ENCODE measurements around the gene RNF224.

The RNF224 gene

DNA sequence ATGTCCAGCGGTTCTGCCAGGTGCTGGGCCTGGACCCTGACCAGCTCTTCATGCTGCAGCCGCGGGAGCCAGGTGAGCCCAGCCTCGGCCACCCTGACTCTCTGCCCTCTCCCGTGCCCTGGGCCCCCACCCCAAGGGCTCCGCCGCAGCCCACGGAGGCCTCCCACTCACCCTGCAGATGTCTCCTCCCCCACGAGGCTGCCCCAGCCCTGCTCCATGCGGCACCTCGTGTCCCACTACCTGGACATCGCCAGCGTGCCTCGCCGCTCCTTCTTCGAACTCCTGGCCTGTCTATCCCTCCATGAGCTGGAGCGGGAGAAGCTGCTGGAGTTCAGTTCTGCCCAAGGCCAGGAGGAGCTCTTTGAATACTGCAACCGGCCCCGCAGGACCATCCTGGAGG is 12.7 kb upstream of the RNF224 start:
- no peak for ATAC-seq (ENCODE audit: insufficient read depth, low read depth)
- H3K4me1 ChIP-seq (ENCODE audit: insufficient read depth, low read length), result no peaks in the 10 kb centered on the region
- DNase-seq, result no peak
- peaks cover 3% of the 10 kb centered on the region; the same call in 1 of the 2 replicates for H4K20me1 ChIP-seq (ENCODE audit: insufficient read depth, low read length)
- no peaks in the 10 kb centered on the region for H3K27me3 ChIP-seq (ENCODE audit: insufficient read depth, low read length, poor library complexity)
- no peak overlapping the region for H3K4me3 ChIP-seq (ENCODE audit: low read depth in 1 of 2, low read length in 2 of 2)
- no peak overlapping the region for H3K4me2 ChIP-seq (ENCODE audit: insufficient read depth, low read length)
- peaks cover 28% of the 10 kb centered on the region for H3K36me3 ChIP-seq (ENCODE audit: insufficient read depth, low read length)
- H3K9ac ChIP-seq (ENCODE audit: low read depth, low read length), result no peak overlapping the region
- no peaks in the 10 kb centered on the region for H3K79me2 ChIP-seq (ENCODE audit: insufficient read depth, low read length)
- H3K9me3 ChIP-seq (ENCODE audit: insufficient read depth, low read length, severe bottlenecking), result no peaks in the 10 kb centered on the region
- TF ChIP-seq EZH2 (IDR thresholded peaks at IDR 0.05; ENCODE audit: borderline replicate concordance, low read depth, low read length, severe bottlenecking), result no peak
- TF ChIP-seq, protein P1, sequence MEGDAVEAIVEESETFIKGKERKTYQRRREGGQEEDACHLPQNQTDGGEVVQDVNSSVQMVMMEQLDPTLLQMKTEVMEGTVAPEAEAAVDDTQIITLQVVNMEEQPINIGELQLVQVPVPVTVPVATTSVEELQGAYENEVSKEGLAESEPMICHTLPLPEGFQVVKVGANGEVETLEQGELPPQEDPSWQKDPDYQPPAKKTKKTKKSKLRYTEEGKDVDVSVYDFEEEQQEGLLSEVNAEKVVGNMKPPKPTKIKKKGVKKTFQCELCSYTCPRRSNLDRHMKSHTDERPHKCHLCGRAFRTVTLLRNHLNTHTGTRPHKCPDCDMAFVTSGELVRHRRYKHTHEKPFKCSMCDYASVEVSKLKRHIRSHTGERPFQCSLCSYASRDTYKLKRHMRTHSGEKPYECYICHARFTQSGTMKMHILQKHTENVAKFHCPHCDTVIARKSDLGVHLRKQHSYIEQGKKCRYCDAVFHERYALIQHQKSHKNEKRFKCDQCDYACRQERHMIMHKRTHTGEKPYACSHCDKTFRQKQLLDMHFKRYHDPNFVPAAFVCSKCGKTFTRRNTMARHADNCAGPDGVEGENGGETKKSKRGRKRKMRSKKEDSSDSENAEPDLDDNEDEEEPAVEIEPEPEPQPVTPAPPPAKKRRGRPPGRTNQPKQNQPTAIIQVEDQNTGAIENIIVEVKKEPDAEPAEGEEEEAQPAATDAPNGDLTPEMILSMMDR (IDR thresholded peaks at IDR 0.05; ENCODE audit: borderline replicate concordance, extremely low read depth, low read length, poor library complexity, severe bottlenecking), result no peak
- H2AFZ ChIP-seq (ENCODE audit: low read depth, low read length), result no peak overlapping the region
- H3K27ac ChIP-seq (ENCODE audit: low read length), result no peak overlapping the region

DNA sequence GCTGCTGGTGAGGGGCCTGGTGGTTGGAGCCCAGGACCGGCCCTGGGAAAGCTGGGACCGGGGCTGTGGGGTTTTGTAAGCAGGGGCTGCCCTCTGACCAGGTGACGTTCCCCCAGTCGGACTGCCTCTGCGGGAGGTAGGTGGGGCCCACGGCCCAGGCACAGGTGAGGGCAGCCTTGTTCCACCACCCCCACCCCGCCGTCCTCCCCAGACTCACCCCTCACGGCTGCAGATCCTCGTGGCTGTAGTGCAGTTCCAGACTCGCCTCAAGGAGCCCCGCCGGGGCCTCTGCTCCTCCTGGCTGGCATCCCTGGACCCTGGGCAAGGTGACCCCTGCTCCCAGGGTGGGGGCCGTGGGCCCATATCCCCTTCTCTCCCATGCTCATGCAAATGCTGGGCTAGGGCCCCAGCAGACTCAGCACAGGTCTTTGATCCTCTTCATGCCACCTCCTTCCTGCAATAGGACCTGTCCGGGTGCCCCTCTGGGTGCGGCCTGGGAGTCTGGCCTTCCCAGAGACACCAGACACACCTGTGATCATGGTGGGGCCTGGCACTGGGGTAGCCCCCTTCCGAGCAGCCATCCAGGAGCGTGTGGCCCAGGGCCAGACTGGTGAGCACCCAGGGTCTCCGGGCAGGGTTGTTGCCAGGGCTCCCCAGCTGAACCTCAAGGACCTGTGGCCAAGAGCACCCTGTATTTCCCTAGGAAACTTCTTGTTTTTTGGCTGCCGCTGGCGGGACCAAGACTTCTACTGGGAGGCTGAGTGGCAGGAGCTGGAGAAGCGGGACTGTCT is 11.9 kb upstream of the RNF224 start:
- Histone ChIP-seq H3K9me3 (ENCODE audit: insufficient read depth, low read length, severe bottlenecking) (no peaks in the 10 kb centered on the region), H4K20me1 (ENCODE audit: insufficient read depth, low read length) (peaks cover 3% of the 10 kb centered on the region; the same call in 1 of the 2 replicates), H3K4me2 (ENCODE audit: insufficient read depth, low read length) (no peak overlapping the region), H3K27ac (ENCODE audit: low read length) (no peak overlapping the region), H3K36me3 (ENCODE audit: insufficient read depth, low read length) (peaks cover 28% of the 10 kb centered on the region), H3K79me2 (ENCODE audit: insufficient read depth, low read length) (no peaks in the 10 kb centered on the region), H3K9ac (ENCODE audit: low read depth, low read length) (no peak overlapping the region), H3K4me3 (ENCODE audit: low read depth in 1 of 2, low read length in 2 of 2) (no peak overlapping the region), H2AFZ (ENCODE audit: low read depth, low read length) (no peak overlapping the region), H3K4me1 (ENCODE audit: insufficient read depth, low read length) (no peaks in the 10 kb centered on the region), H3K27me3 (ENCODE audit: insufficient read depth, low read length, poor library complexity) (no peaks in the 10 kb centered on the region)
- TF ChIP-seq, protein P1 (IDR thresholded peaks at IDR 0.05; ENCODE audit: borderline replicate concordance, extremely low read depth, low read length, poor library complexity, severe bottlenecking), result no peak
- TF ChIP-seq EZH2 (IDR thresholded peaks at IDR 0.05; ENCODE audit: borderline replicate concordance, low read depth, low read length, severe bottlenecking), result no peak
- DNase-seq (no peak), ATAC-seq (ENCODE audit: insufficient read depth, low read depth) (no peak)

DNA sequence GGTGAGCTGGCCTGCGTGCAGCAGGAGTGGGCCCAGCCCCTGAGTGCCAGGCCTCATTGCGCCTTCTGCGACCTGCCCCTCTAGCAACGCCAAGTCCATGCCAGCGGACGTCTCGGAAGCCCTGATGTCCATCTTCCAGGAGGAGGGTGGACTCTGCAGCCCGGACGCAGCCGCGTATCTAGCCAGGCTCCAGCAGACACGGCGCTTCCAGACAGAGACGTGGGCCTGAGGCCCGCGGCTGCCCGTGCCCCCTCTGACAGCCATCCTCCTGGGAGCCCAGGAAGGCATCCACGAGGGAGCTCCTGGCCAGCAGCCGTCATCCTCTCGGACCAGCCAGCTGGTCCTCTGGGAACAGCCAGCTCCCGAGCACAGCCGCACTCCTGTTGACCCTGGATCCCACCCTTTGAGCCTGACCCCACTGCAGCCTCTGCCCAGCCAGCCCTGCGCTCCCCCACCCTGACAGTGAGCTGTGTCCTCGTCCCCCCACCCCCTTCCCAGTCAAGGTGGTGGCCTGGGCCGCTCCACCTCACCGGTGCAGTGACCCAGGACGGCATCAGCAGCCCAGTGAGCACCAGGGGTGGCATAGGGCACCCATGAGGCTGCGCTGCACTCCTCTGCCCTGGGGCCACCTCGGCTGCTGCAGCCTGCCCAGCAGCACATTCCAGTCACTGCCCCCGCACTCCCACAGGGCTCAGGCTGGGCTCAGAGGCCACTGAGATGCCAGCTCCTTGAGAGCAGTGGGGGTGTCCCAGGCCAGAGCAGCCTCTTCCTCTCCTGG is 10.9 kb upstream of the RNF224 start:
- Histone ChIP-seq H3K4me2 (ENCODE audit: insufficient read depth, low read length) (no peak overlapping the region), H3K27me3 (ENCODE audit: insufficient read depth, low read length, poor library complexity) (no peaks in the 10 kb centered on the region), H3K4me1 (ENCODE audit: insufficient read depth, low read length) (no peaks in the 10 kb centered on the region), H3K27ac (ENCODE audit: low read length) (no peak overlapping the region), H2AFZ (ENCODE audit: low read depth, low read length) (no peak overlapping the region), H4K20me1 (ENCODE audit: insufficient read depth, low read length) (peaks cover 2% of the 10 kb centered on the region; the same call in 1 of the 2 replicates), H3K79me2 (ENCODE audit: insufficient read depth, low read length) (no peaks in the 10 kb centered on the region), H3K4me3 (ENCODE audit: low read depth in 1 of 2, low read length in 2 of 2) (no peak overlapping the region), H3K9me3 (ENCODE audit: insufficient read depth, low read length, severe bottlenecking) (no peaks in the 10 kb centered on the region), H3K36me3 (ENCODE audit: insufficient read depth, low read length) (peaks cover 28% of the 10 kb centered on the region), H3K9ac (ENCODE audit: low read depth, low read length) (no peak overlapping the region)
- ATAC-seq (ENCODE audit: insufficient read depth, low read depth) (no peak), DNase-seq (no peak)
- TF ChIP-seq, protein P1 (IDR thresholded peaks at IDR 0.05; ENCODE audit: borderline replicate concordance, extremely low read depth, low read length, poor library complexity, severe bottlenecking), result no peak
- TF ChIP-seq EZH2 (IDR thresholded peaks at IDR 0.05; ENCODE audit: borderline replicate concordance, low read depth, low read length, severe bottlenecking), result no peak

All from DND-41 (cell line).